Sigmoid colon (tissue), 3 donors: Measurements from ENCODE around the gene CCDC157.

Experiments used
- CTCF ChIP-seq, 4 experiments: fragments of 450-650 bp in 3 of 4; fragments of 200-600 bp in 1 of 4; IDR thresholded peaks; one replicate each; pipeline ENCODE4 v1.5.1; 2016 to 2019; ENCODE audit warnings: antibody characterized with exemption in 4 of 4, mild to moderate bottlenecking in 3 of 4, moderate library complexity in 2 of 4
- POLR2A ChIP-seq, 2 donors: fragments of 450-650 bp; IDR thresholded peaks; one replicate each; pipeline ENCODE4 v1.6.1; 2016; ENCODE audit warnings: antibody characterized with exemption in 2 of 2, mild to moderate bottlenecking in 2 of 2, moderate library complexity in 2 of 2

- no peak for TF ChIP-seq CTCF (IDR thresholded peaks at IDR 0.05)
- no peak for TF ChIP-seq POLR2A (IDR thresholded peaks at IDR 0.05)
Measured at GRCh38 chr22:30358541-30358940, 1.7 kb downstream of the CCDC157 start.
